Neutrophil (primary cell): Measurements from ENCODE around the gene DESI1.

Experiments
- H3K27ac ChIP-seq: fragments of 200-600 bp; sonication (generic); 2 replicates; pipeline ENCODE4 v1.5.1; 2016; ENCODE audit warnings: mild to moderate bottlenecking, moderate library complexity
- H3K27me3 ChIP-seq: fragments of 200-600 bp; sonication (generic); 2 replicates; pipeline ENCODE4 v1.6.0; 2016; ENCODE audit warnings: mild to moderate bottlenecking
- H3K36me3 ChIP-seq: fragments of 200-600 bp; sonication (generic); 2 replicates; pipeline ENCODE4 v1.5.1; 2017
- H3K4me1 ChIP-seq, 2 experiments: fragments of 200-600 bp in 1 of 2; sonication (generic) in 1 of 2; 1 replicate in 1 of 2; 2 replicates in 1 of 2; pipeline versions ENCODE4 v1.5.1 to v1.6.1; 2013 to 2016; ENCODE audit warnings: low read depth in 1 of 2, low read length in 1 of 2, mild to moderate bottlenecking in 1 of 2, moderate library complexity in 1 of 2; ENCODE audit not compliant: control insufficient read depth in 1 of 2, insufficient read depth in 1 of 2
- H3K4me3 ChIP-seq, 2 experiments: fragments of 200-600 bp in 1 of 2; sonication (generic) in 1 of 2; 1 replicate in 1 of 2; 2 replicates in 1 of 2; pipeline ENCODE4 v1.5.1; 2013 to 2016; ENCODE audit warnings: low read depth in 1 of 2, low read length in 1 of 2, mild to moderate bottlenecking in 1 of 2, moderate library complexity in 1 of 2
- H3K9me3 ChIP-seq: fragments of 200-600 bp; sonication (generic); 2 replicates; pipeline ENCODE4 v1.5.1; 2016
- CTCF ChIP-seq: fragments of 200-600 bp; sonication (generic); IDR thresholded peaks from 2 replicates; pipeline ENCODE4 v1.5.1; 2016; ENCODE audit warnings: antibody characterized with exemption

DESI1 gene

GRCh38 chr22:41661088-41661487 lies 40.2 kb upstream of the DESI1 start:
- no peak for TF ChIP-seq CTCF
- Histone ChIP-seq H3K4me3 (no peak overlapping the region), H3K27me3 (no peaks in the 10 kb centered on the region), H3K4me1 (no peaks in the 10 kb centered on the region), H3K9me3 (no peaks in the 10 kb centered on the region), H3K27ac (no peak overlapping the region), H3K36me3 (peaks cover 89% of the 10 kb centered on the region)

DNA sequence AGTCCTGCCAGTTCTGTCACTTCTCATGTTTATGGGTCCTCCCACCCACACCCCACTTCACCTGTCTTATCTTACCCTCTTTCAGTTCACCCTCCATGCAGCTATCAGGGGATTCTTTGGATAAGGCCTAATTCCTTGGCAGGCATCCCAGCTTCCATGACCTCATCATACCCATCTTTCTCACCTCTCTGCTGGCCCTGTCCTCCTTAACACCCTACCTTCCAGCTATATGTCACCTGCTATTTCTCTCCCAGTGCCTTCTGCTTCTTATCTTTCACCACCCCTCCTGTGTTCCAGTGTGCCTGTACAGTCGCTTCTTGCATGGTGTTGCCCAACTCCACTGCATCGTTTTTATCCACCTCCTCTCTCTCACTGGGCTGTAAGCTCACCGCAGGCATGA lies 39.6 kb upstream of the DESI1 start:
- Histone ChIP-seq H3K4me1 (no peaks in the 10 kb centered on the region), H3K36me3 (peaks cover 95% of the 10 kb centered on the region), H3K4me3 (no peak overlapping the region), H3K9me3 (no peaks in the 10 kb centered on the region), H3K27me3 (no peaks in the 10 kb centered on the region), H3K27ac (no peak overlapping the region)
- TF ChIP-seq CTCF, result no peak

GRCh38 chr22:41659941-41660340 lies 39.1 kb upstream of the DESI1 start:
- H3K27ac ChIP-seq, result no peak overlapping the region

DNA sequence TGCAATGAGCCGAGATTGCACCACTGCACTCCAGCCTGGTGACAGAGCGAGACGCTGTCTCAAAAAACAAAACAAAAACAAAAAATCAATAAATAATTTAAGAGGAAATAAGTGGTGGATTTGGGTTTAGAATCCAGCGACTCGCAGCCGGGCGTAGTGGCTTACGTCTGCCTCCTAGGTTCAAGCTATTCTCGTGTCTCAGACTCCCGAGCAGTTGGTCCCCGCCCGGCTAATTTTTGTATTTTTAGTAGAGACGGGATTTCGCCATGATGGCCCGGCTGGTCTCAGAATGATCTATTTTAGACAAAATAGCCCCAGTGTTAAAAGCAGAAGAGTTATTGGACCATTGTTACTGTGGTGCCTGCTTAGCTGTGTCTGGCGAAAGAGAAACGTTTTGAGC lies 38.0 kb upstream of the DESI1 start:
- no peak for TF ChIP-seq CTCF
- Histone ChIP-seq H3K36me3 (peaks cover 98% of the 10 kb centered on the region), H3K4me1 (no peaks in the 10 kb centered on the region), H3K27ac (no peak overlapping the region), H3K9me3 (no peaks in the 10 kb centered on the region), H3K27me3 (no peaks in the 10 kb centered on the region), H3K4me3 (no peak overlapping the region)

More at GRCh38 chr22:41659941-41660340, 39.1 kb upstream of the DESI1 start:
- Histone ChIP-seq H3K27me3 (no peaks in the 10 kb centered on the region), H3K36me3 (peaks cover 96% of the 10 kb centered on the region), H3K9me3 (no peaks in the 10 kb centered on the region), H3K4me1 (no peaks in the 10 kb centered on the region), H3K4me3 (no peak overlapping the region)
- TF ChIP-seq CTCF, result no peak

DNA sequence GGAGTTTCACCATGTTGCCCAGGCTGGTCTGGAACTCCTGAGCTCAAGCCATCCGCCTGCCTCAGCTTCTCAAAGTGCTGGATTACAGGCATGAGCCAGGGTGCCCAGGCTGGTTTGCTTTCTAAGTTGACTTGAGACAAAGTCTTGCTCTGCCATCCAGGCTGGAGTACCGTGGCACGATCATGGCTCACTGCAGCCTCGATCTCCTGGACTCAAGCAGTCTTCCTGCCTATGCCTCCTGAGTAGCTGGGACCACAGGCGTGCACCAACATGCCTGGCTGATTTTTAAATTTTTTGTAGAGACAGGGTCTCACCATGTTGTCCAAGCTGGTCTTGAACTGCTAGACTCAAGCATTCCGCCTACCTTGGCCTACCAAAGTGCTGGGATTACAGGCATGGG lies 36.9 kb upstream of the DESI1 start:
- Histone ChIP-seq H3K36me3 (peaks cover 98% of the 10 kb centered on the region), H3K27ac (no peak overlapping the region), H3K4me1 (no peaks in the 10 kb centered on the region), H3K4me3 (no peak overlapping the region), H3K27me3 (no peaks in the 10 kb centered on the region), H3K9me3 (no peaks in the 10 kb centered on the region)
- TF ChIP-seq CTCF, result no peak

- TF ChIP-seq CTCF, result no peak
- no peak overlapping the region for H3K4me3 ChIP-seq
- H3K36me3 ChIP-seq, result peaks cover 98% of the 10 kb centered on the region
- H3K4me1 ChIP-seq, result no peaks in the 10 kb centered on the region
- H3K27ac ChIP-seq, result no peak overlapping the region
- no peaks in the 10 kb centered on the region for H3K9me3 ChIP-seq
- H3K27me3 ChIP-seq, result no peaks in the 10 kb centered on the region
Measured at GRCh38 chr22:41656556-41656955, 35.7 kb upstream of the DESI1 start.
